Effector memory CD4-positive, alpha-beta T cell (primary cell): ENCODE data around the gene MRGPRX2.

Experiments
- DNase-seq, 3 donors: peaks; one replicate each; pipeline ENCODE4 v3.0.0-alpha.2; 2020
- H3K27ac ChIP-seq: 2 replicates; pipeline ENCODE4 v1.7.0; 2013; ENCODE audit warnings: mild to moderate bottlenecking, low read length, moderate library complexity; ENCODE audit not compliant: insufficient read depth, poor library complexity, severe bottlenecking
- H3K27me3 ChIP-seq: replicated peaks from 2 replicates; pipeline ENCODE4 v1.7.0; 2013; ENCODE audit warnings: mild to moderate bottlenecking, low read length; ENCODE audit not compliant: insufficient read depth, control insufficient read depth, poor library complexity, severe bottlenecking
- H3K36me3 ChIP-seq: 2 replicates; pipeline ENCODE4 v1.7.0; 2013; ENCODE audit warnings: mild to moderate bottlenecking, low read length, moderate library complexity; ENCODE audit not compliant: control insufficient read depth, insufficient read depth
- H3K4me1 ChIP-seq: 2 replicates; pipeline ENCODE4 v1.7.0; 2013; ENCODE audit warnings: low read length, mild to moderate bottlenecking; ENCODE audit not compliant: control insufficient read depth, insufficient read depth, poor library complexity, severe bottlenecking
- H3K4me3 ChIP-seq: 2 replicates; pipeline ENCODE4 v1.7.0; 2013; ENCODE audit warnings: low read length, low read depth, mild to moderate bottlenecking; ENCODE audit not compliant: insufficient read depth, poor library complexity, severe bottlenecking
- H3K9me3 ChIP-seq: 2 replicates; pipeline ENCODE4 v1.7.0; 2013; ENCODE audit warnings: mild to moderate bottlenecking, low read length, moderate library complexity; ENCODE audit not compliant: control insufficient read depth
- total RNA-seq, 3 donors: gene quantifications; one replicate each; lab custom pipeline; 2026; lab: John Stamatoyannopoulos, UW

Gene MRGPRX2
- total RNA-seq: 0 reads per million in 3 donors

DNA sequence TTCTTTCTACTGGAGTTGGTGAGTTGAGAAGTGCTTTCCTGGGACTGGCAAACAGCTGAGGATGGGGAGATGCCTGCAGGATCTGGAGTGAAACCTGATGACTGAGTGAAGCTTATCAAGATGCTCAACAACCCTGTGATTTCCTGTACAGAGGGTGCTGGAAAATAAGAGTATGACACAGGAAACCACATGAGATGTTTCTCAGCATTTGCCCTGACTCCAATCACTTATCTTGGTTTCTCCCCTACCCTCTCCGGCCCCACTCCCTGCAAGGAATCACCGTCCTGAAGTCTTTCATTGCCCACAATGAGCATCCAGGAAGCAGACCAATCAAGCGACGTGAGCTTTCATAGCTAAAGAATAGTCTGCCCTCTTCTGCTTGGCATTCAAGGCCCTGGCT, at the start of gene MRGPRX2:
TSS of gene MRGPRX2 (minus strand) at position 89 of the 400 bp plus-strand sequence. CDS start 4,315 bp downstream, outside the sequence.
- Histone ChIP-seq H3K4me1 (no peaks in the 10 kb centered on the region), H3K4me3 (no peak within 1 kb of the TSS), H3K27me3 (no peaks in the 10 kb centered on the region), H3K27ac (no peak within 1 kb of the TSS), H3K9me3 (no peaks in the 10 kb centered on the region), H3K36me3 (no peaks in the 10 kb centered on the region)
- no peak for DNase-seq

DNA sequence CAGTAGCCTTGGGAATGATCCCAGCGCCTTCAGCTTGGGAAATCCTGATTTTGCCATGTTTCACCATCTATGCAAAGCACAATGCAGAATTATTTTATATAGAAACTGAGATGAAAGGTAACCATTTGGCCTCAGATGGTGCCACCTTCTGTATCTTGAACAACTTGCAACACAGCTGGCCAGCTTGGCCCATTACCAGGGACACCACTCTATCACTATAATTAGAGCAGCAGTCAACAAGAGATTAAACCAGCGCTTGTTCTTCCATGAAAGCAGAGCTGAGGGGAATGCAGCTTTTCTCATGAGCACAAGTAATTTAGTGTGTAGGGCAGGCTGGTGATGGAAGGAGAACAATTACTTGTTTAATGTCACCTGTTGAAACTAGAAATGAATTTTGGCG, 49.8 kb upstream of the MRGPRX2 start:
- no peaks in the 10 kb centered on the region for H3K9me3 ChIP-seq
- no peak overlapping the region for H3K27ac ChIP-seq
- no peaks in the 10 kb centered on the region for H3K4me1 ChIP-seq
- no peak overlapping the region for H3K4me3 ChIP-seq
- H3K27me3 ChIP-seq: no peaks in the 10 kb centered on the region
- H3K36me3 ChIP-seq: no peaks in the 10 kb centered on the region
- DNase-seq: no peak

DNA sequence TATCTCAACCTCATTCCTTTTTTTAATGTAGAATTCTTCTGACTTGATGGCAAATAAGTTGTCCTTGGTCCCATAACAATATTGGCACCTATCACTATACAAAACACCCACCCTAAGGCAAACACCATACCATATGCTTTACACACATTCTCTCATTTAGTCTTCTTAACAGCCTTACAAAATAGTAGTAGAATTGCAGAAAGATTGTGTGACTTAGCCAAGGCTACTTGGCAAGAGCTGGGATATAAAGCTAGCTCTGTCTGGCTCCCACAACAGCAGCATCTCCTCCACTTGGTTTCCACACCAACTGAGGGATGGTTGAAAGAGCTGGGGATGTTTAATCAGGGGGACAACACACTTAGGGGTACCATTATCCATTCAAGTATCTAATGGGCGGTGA, 46.6 kb upstream of the MRGPRX2 start:
- Histone ChIP-seq H3K4me3 (no peak overlapping the region), H3K4me1 (no peaks in the 10 kb centered on the region), H3K27ac (no peak overlapping the region), H3K36me3 (no peaks in the 10 kb centered on the region), H3K9me3 (no peaks in the 10 kb centered on the region), H3K27me3 (no peaks in the 10 kb centered on the region)
- no peak for DNase-seq

DNA sequence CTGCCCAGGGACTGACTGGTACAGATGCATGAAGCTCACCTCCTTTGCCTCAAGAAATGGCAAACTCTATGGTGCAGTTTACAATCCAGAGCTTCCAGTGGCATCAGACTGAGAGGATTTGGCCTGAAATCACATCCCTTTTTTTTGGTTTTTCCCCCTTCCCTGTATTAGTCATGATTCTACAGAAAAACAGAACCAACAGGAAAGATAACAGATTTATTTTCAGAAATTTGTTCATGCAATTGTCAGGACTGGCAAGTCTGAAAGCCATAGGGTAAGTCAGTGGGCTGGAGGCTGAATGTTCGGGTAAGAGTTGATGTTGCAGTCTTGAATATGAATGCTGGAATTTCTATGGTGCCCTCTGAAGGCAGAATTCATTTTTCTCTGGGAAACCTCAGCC, 44.5 kb upstream of the MRGPRX2 start:
- Histone ChIP-seq H3K9me3 (no peaks in the 10 kb centered on the region), H3K27me3 (no peaks in the 10 kb centered on the region)

DNA sequence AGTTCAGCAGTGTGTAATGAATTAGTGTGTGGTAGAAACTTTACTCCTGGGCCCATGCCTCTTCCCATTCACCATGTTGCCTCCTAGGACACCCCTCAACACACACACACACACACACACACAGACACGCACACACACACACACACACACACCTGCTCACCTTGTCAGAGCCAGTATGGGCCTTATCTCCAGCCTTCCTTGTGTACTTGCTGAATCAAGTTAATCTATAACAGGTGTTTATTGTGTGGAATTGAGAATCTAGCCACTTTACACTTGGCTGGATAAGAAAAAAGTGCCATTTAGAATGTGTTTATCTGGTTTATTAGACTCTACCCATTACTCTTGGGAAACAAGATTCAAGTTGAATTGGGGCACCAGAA, 42.0 kb upstream of the MRGPRX2 start:
- Histone ChIP-seq H3K36me3 (no peaks in the 10 kb centered on the region), H3K4me3 (no peak overlapping the region), H3K4me1 (no peaks in the 10 kb centered on the region), H3K27me3 (no peaks in the 10 kb centered on the region), H3K9me3 (no peaks in the 10 kb centered on the region), H3K27ac (no peak overlapping the region)
- DNase-seq: no peak

More for the DNA sequence above, 44.5 kb upstream of the MRGPRX2 start:
- no peak for DNase-seq
- H3K4me3 ChIP-seq: no peak overlapping the region
- H3K36me3 ChIP-seq: no peaks in the 10 kb centered on the region
- no peak overlapping the region for H3K27ac ChIP-seq
- H3K4me1 ChIP-seq: no peaks in the 10 kb centered on the region

DNA sequence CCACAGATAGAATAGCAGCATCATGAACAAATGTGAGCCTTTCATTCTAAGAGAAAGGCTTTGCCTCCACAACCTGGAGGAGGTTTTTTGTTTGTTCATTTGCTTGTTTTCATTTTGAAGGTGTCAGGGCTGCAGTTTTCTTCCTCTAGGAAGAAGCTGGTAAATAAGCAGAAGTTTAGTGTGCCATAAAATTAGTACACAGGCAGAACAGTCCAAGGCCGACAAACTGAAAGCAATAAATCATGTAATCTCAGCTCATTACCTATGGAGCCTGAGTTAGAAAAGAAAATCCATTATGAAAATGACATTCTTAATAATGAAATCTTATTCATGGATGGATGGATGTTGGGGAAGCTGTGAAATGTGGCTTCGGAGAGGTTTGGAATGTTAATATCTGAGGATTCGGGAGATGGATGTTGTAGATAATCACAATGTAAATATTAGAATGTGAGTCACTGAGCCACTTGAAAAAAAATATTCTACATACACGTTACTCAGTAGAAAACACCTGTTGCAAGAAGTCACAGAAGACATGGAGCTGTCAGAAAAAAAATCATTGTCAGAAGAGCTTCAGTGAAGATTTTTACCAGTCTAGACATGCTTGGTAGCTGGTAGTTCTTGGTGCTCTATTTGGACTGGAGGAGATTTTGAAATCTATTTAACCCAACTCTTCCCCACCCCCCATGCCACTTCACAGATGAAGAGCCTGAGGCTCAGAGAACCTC, 41.4 kb upstream of the MRGPRX2 start:
- H3K4me3 ChIP-seq: no peak overlapping the region
- no peaks in the 10 kb centered on the region for H3K27me3 ChIP-seq
- DNase-seq: no peak
- no peaks in the 10 kb centered on the region for H3K4me1 ChIP-seq
- H3K27ac ChIP-seq: no peak overlapping the region
- no peaks in the 10 kb centered on the region for H3K36me3 ChIP-seq
- no peaks in the 10 kb centered on the region for H3K9me3 ChIP-seq

DNA sequence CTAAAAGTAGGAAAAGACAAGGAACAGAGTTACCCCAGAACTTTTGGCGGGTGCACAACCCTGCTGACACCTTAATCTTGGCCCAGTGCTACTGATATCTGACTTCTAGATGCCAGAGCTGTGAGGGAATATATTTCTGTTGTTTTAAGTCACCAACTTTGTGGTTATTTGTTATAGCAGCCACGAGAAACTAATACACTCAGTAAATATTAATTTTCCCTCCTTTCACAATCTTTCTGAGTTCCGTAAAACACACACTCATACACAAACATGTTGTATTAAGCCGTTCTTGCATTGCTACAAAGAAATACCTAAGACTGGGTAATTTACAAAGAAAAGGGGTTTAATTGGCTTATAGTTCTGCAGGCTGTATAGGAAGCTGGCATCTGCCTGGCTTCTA, 40.4 kb upstream of the MRGPRX2 start:
- Histone ChIP-seq H3K27ac (no peak overlapping the region), H3K27me3 (no peaks in the 10 kb centered on the region), H3K9me3 (no peaks in the 10 kb centered on the region), H3K4me3 (no peak overlapping the region), H3K4me1 (no peaks in the 10 kb centered on the region), H3K36me3 (no peaks in the 10 kb centered on the region)
- DNase-seq: no peak

DNA sequence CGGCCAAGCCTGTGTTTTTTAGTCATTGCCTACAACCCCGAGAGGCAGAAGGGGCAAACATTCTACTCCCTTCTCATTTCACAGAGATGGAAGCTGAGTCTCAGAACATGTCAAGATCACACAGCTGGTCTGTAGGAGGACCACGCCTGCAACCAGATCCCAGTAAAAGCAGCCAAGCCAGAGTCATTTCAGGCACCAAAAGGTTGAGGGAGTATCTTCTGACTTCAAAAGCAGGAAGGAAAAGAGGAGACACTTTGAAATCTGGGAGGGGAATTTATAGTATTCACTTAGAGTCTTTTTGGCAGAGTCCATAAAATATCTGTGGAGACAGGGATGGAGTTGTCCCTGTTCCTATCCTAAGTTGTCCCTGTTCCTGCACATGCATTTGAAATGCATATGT, 38.6 kb upstream of the MRGPRX2 start:
- H3K27ac ChIP-seq: no peak overlapping the region
- H3K4me1 ChIP-seq: no peaks in the 10 kb centered on the region

DNA sequence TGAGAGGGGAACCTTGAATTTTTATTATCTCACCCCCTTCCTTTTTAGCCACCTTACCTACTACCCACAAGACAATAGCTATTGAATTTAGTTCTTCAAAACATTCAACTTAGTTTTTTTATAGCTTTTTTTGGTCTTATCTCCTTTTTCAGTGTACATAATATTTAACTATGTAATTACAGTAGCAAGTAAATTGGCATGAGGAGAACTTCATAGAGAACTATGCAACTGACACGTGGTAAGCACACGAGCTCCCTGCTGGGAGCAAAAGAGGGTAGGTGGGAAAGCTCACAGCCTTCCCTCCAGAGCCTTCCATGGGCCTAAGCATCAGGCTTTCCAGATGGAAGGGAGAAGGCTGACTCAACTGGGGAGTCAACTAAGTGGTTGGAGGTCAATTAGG, 34.3 kb upstream of the MRGPRX2 start:
- DNase-seq: no peak
- Histone ChIP-seq H3K9me3 (no peaks in the 10 kb centered on the region), H3K27ac (no peak overlapping the region), H3K36me3 (no peaks in the 10 kb centered on the region), H3K27me3 (no peaks in the 10 kb centered on the region), H3K4me1 (no peaks in the 10 kb centered on the region), H3K4me3 (no peak overlapping the region)

More for the DNA sequence above, 38.6 kb upstream of the MRGPRX2 start:
- H3K4me3 ChIP-seq: no peak overlapping the region
- no peaks in the 10 kb centered on the region for H3K27me3 ChIP-seq
- H3K9me3 ChIP-seq: no peaks in the 10 kb centered on the region
- DNase-seq: no peak
- H3K36me3 ChIP-seq: no peaks in the 10 kb centered on the region

DNA sequence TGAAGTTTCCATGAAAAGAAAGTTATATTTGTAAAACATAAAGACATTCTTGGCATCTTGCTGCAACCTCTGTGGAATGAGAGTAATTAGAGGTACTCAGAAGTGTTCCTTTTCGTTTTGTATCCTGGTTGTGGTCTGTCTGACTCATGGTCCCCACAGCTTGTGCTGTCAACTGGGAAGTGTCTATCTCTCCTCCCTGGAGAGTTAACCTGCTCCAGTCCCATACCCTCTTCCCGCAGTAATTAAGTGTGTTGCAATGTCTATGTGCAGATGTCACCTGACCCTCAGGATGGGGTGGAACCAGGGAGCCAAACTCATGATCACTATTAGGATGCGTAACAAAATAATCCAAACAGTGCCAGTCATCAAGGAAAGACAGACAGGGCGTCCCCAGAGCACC, 33.5 kb upstream of the MRGPRX2 start:
- no peaks in the 10 kb centered on the region for H3K4me1 ChIP-seq
- H3K9me3 ChIP-seq: no peaks in the 10 kb centered on the region
- H3K4me3 ChIP-seq: no peak overlapping the region
- no peak overlapping the region for H3K27ac ChIP-seq
- no peaks in the 10 kb centered on the region for H3K36me3 ChIP-seq
- DNase-seq: no peak
- H3K27me3 ChIP-seq: no peaks in the 10 kb centered on the region
